Fibroblast of lung (primary cell): ENCODE results near the gene PJA1. TPM values are rescaled to one million over a fixed set of nuclear protein-coding genes. Genes with fewer than 3 reads are reported as not detected.

Source experiments
- DNase-seq, 2 donors: peaks; one replicate each; pipeline versions ENCODE4 v3.0.0 to v3.0.0-alpha.2; 2010; ENCODE audit warnings: low read depth in 2 of 2
- H2AFZ ChIP-seq: 2 replicates; pipeline ENCODE4 v1.5.1; 2012; ENCODE audit warnings: low read length, control low read depth, inconsistent platforms
- H3K27ac ChIP-seq: 2 replicates; pipeline ENCODE4 v1.5.1; 2011; ENCODE audit warnings: low read length, control low read depth; ENCODE audit not compliant: insufficient read depth
- H3K27me3 ChIP-seq: 2 replicates; pipeline ENCODE4 v1.5.1; 2011; ENCODE audit warnings: mild to moderate bottlenecking, low read length; ENCODE audit not compliant: control insufficient read depth, insufficient read depth
- H3K36me3 ChIP-seq: 2 replicates; pipeline ENCODE4 v1.5.1; 2011; ENCODE audit warnings: low read length; ENCODE audit not compliant: control insufficient read depth, insufficient read depth
- H3K4me1 ChIP-seq: 2 replicates; pipeline ENCODE4 v1.5.1; 2011; ENCODE audit warnings: low read length; ENCODE audit not compliant: control insufficient read depth, insufficient read depth; ENCODE audit errors: extremely low read depth
- H3K4me2 ChIP-seq: 2 replicates; pipeline ENCODE4 v1.5.1; 2011; ENCODE audit warnings: low read length, control low read depth; ENCODE audit not compliant: insufficient read depth; ENCODE audit errors: extremely low read depth
- H3K4me3 ChIP-seq, 4 experiments: fragments of 200-600 bp in 1 of 4; sonication (generic) in 1 of 4; replicated peaks in 1 of 4; 2 replicates each; pipeline ENCODE4 v1.5.1; 2011 to 2016; ENCODE audit warnings: low read length in 4 of 4, low read depth in 3 of 4, mild to moderate bottlenecking in 3 of 4, control low read depth in 2 of 4, inconsistent platforms in 1 of 4, mixed read lengths in 1 of 4; ENCODE audit not compliant: insufficient read depth in 1 of 4; ENCODE audit errors: control extremely low read depth in 1 of 4
- H3K79me2 ChIP-seq: 2 replicates; pipeline ENCODE4 v1.5.1; 2012; ENCODE audit warnings: mild to moderate bottlenecking, low read length, inconsistent platforms; ENCODE audit not compliant: control insufficient read depth, insufficient read depth
- H3K9ac ChIP-seq: 2 replicates; pipeline ENCODE4 v1.5.1; 2011; ENCODE audit warnings: mild to moderate bottlenecking, low read length, control low read depth; ENCODE audit not compliant: insufficient read depth
- H3K9me3 ChIP-seq: 2 replicates; pipeline ENCODE4 v1.5.1; 2012; ENCODE audit warnings: low read depth, low read length; ENCODE audit not compliant: control insufficient read depth, insufficient read depth
- H4K20me1 ChIP-seq: 2 replicates; pipeline ENCODE4 v1.5.1; 2011; ENCODE audit warnings: low read length; ENCODE audit not compliant: control insufficient read depth, insufficient read depth; ENCODE audit errors: extremely low read depth
- CTCF ChIP-seq, 2 donors: IDR thresholded peaks in 1 of 2; conservative IDR thresholded peaks in 1 of 2; 1 replicate in 1 of 2; 2 replicates in 1 of 2; pipeline ENCODE4 v1.5.1; 2011 to 2012; ENCODE audit warnings: low read length in 2 of 2, control low read depth in 1 of 2, inconsistent platforms in 1 of 2, low read depth in 1 of 2, mild to moderate bottlenecking in 1 of 2
- EZH2 ChIP-seq: IDR thresholded peaks from 2 replicates; pipeline ENCODE4 v1.5.1; 2012; ENCODE audit warnings: low read length, control low read depth, mild to moderate bottlenecking; ENCODE audit errors: missing control alignments
- polyA plus RNA-seq, 2 donors: library from polyadenylated mRNA; depleted of rRNA in 1 of 2; stranded (reverse) in 1 of 2; unstranded in 1 of 2; fragments of >200 nt; gene quantifications; 2 replicates each; pipeline ENCODE4 v1.2.1, GENCODE V29; 2011 to 2012; ENCODE audit warnings: missing spikeins in 1 of 2
- total RNA-seq: library from RNA; depleted of rRNA; stranded (reverse); fragments of >200 nt; gene quantifications from 2 replicates; pipeline ENCODE4 v1.2.1, GENCODE V29; 2014

The PJA1 gene
- total and polyA plus RNA-seq, 2 donors (not counting 1 experiment from before 2014, with no cell fraction given): 24.7 to 28.2 TPM

- no peak for TF ChIP-seq EZH2
- TF ChIP-seq CTCF (conservative IDR thresholded peaks at IDR 0.05 in 1 of 2, IDR thresholded peaks at IDR 0.05 in 1 of 2; ENCODE audit: low read depth in 1 of 2, low read length in 2 of 2): peak; percentile 55 to 67
- Histone ChIP-seq H3K27ac (no peak overlapping the region), H3K9ac (no peak overlapping the region), H3K27me3 (no peaks in the 10 kb centered on the region), H3K4me2 (no peak overlapping the region), H3K9me3 (no peaks in the 10 kb centered on the region), H3K4me1 (peaks cover 6% of the 10 kb centered on the region), H3K36me3 (peaks cover 2% of the 10 kb centered on the region), H2AFZ (no peak overlapping the region), H3K4me3 (no peak overlapping the region), H3K79me2 (no peaks in the 10 kb centered on the region), H4K20me1 (no peaks in the 10 kb centered on the region)
- peak; percentile 72 to 83 for DNase-seq
Observed at GRCh38 chrX:69158166-69158980, 6.9 kb downstream of the PJA1 start.

- Histone ChIP-seq H3K4me3 (no peak overlapping the region), H3K9me3 (no peaks in the 10 kb centered on the region), H4K20me1 (no peaks in the 10 kb centered on the region), H3K36me3 (peaks cover 1% of the 10 kb centered on the region), H3K4me1 (peaks cover 6% of the 10 kb centered on the region), H3K79me2 (no peaks in the 10 kb centered on the region), H3K27me3 (no peaks in the 10 kb centered on the region), H2AFZ (no peak overlapping the region), H3K27ac (no peak overlapping the region), H3K4me2 (no peak overlapping the region), H3K9ac (no peak overlapping the region)
- DNase-seq: no peak
- TF ChIP-seq EZH2 (no peak), CTCF (conservative IDR thresholded peaks at IDR 0.05 in 1 of 2, IDR thresholded peaks at IDR 0.05 in 1 of 2; ENCODE audit: low read depth in 1 of 2, low read length in 2 of 2) (no peak)
Observed at GRCh38 chrX:69156638-69157037, 8.6 kb downstream of the PJA1 start.

- Histone ChIP-seq H3K9me3 (no peaks in the 10 kb centered on the region), H3K4me2 (no peak overlapping the region), H3K27ac (no peak overlapping the region), H3K4me3 (no peak overlapping the region), H3K79me2 (no peaks in the 10 kb centered on the region), H2AFZ (no peak overlapping the region), H3K9ac (no peak overlapping the region), H3K36me3 (no peaks in the 10 kb centered on the region), H3K27me3 (no peaks in the 10 kb centered on the region), H4K20me1 (no peaks in the 10 kb centered on the region), H3K4me1 (peaks cover 6% of the 10 kb centered on the region)
- no peak for DNase-seq
- no peak for TF ChIP-seq EZH2
- no peak for TF ChIP-seq CTCF (conservative IDR thresholded peaks at IDR 0.05 in 1 of 2, IDR thresholded peaks at IDR 0.05 in 1 of 2; ENCODE audit: low read depth in 1 of 2, low read length in 2 of 2)
Observed at GRCh38 chrX:69155786-69156520, 9.3 kb downstream of the PJA1 start.
